ENCODE data around the gene TPPP.
"Not testable (repeated sequence)": the region's sequence is repeated elsewhere in the genome, so short reads cannot be mapped to it uniquely, and the experiment has no call there.

The TPPP gene

GRCh38 chr5:693271-694041 lies at the start of gene TPPP:
TPPP (minus strand) TSS chr5:693352; CDS start chr5:678060, 15,292 bp downstream.
- not testable (repeated sequence) for DNase-seq (ENCODE audit: low read depth)

- not testable (repeated sequence) for DNase-seq (ENCODE audit: low read depth)
Measured at GRCh38 chr5:742276-742675, 49.1 kb upstream of the TPPP start.

GRCh38 chr5:734145-734544 lies 41.0 kb upstream of the TPPP start:
- DNase-seq (ENCODE audit: low read depth): not testable (repeated sequence)

GRCh38 chr5:732754-733454 lies 39.8 kb upstream of the TPPP start:
- DNase-seq (ENCODE audit: low read depth): not testable (repeated sequence)

- DNase-seq (ENCODE audit: low read depth): not testable (repeated sequence)
Measured at GRCh38 chr5:729225-729624, 36.1 kb upstream of the TPPP start.

GRCh38 chr5:727087-727486 lies 33.9 kb upstream of the TPPP start:
- DNase-seq (ENCODE audit: low read depth): not testable (repeated sequence)

GRCh38 chr5:723865-724264 lies 30.7 kb upstream of the TPPP start:
- not testable (repeated sequence) for DNase-seq (ENCODE audit: low read depth)

GRCh38 chr5:723309-723708 lies 30.2 kb upstream of the TPPP start:
- DNase-seq (ENCODE audit: low read depth): not testable (repeated sequence)

GRCh38 chr5:719379-719778 lies 26.2 kb upstream of the TPPP start:
- not testable (repeated sequence) for DNase-seq (ENCODE audit: low read depth)

- no peak for DNase-seq (ENCODE audit: low read depth)
Measured at GRCh38 chr5:717143-717542, 24.0 kb upstream of the TPPP start.

GRCh38 chr5:716740-717139 lies 23.6 kb upstream of the TPPP start:
- DNase-seq (ENCODE audit: low read depth): not testable (repeated sequence)

- not testable (repeated sequence) for DNase-seq (ENCODE audit: low read depth)
Measured at GRCh38 chr5:715636-716035, 22.5 kb upstream of the TPPP start.

GRCh38 chr5:714215-715118 lies 21.3 kb upstream of the TPPP start:
- not testable (repeated sequence) for DNase-seq (ENCODE audit: low read depth)

- not testable (repeated sequence) for DNase-seq (ENCODE audit: low read depth)
Measured at GRCh38 chr5:713686-714085, 20.5 kb upstream of the TPPP start.

- DNase-seq (ENCODE audit: low read depth): not testable (repeated sequence)
Measured at GRCh38 chr5:708848-709517, 15.8 kb upstream of the TPPP start.

- DNase-seq (ENCODE audit: low read depth): not testable (repeated sequence)
Measured at GRCh38 chr5:708374-708773, 15.2 kb upstream of the TPPP start.

GRCh38 chr5:706127-706526 lies 13.0 kb upstream of the TPPP start:
- not testable (repeated sequence) for DNase-seq (ENCODE audit: low read depth)

GRCh38 chr5:696753-697702 lies 3.9 kb upstream of the TPPP start:
- DNase-seq (ENCODE audit: low read depth): not testable (repeated sequence)

- not testable (repeated sequence) for DNase-seq (ENCODE audit: low read depth)
Measured at GRCh38 chr5:696191-696590, 3.0 kb upstream of the TPPP start.

GRCh38 chr5:695475-695874 lies 2.3 kb upstream of the TPPP start:
- not testable (repeated sequence) for DNase-seq (ENCODE audit: low read depth)
